ENCODE data around the gene TSPAN14. TPM values are rescaled to one million over a fixed set of nuclear protein-coding genes. Genes with fewer than 3 reads are reported as not detected.
A peak's percentile ranks its signal among the peaks of the same experiment; 100 is the strongest.

TSPAN14 gene
- total and polyA plus RNA-seq, 2 experiments from 2014 or later: 17.9 to 40.7 TPM

DNA sequence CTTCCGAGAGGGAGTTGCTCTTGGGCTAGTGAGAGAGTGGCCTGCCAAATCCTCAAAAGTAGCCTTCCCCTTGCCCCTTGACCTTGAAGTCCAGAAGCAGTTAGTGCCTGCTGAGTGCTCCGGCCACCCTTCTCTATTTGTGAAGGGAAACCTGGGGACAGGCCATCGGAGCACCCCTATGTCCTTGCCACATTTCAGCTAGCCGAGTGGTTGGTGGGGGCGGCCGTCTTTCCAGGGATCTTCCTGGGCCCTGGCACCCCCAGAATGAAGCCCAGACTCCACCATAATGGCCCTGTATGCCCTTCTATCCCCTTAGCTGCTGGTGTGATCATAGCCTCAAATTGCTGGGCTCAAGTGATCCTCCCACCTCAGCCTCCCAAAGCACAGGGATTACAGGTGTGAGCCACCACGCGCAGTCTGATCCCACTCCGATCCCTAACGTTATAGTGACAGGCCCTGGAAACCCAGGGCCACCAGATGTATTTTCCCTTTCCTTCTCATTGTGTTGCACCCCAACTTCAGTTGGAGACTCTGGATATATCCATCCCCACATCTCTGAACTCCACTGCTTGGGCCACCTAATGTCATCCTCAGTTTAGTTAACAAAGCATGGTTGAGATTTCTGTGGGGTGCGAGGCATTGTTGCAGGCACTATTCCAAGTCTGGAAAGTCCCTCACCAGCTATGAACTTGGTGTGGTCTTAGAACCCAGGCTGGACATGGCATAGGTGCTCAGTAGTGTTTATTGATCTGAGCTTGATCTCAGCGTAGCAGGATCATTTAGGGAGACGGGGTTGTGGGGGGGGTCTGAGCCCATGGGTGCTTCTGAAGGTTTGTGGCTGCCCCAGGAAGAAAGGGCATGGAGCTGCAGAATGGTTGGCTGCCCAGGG lies 1.6 kb downstream of the TSPAN14 start:
- H3K9me3 Mint-ChIP-seq: no peaks in the 10 kb centered on the region
- no peaks in the 10 kb centered on the region for H3K36me3 Mint-ChIP-seq (ENCODE audit: low read depth)
- Histone ChIP-seq H3K4me2 (peak overlapping the region; percentile 99), H3K9me2 (ENCODE audit: insufficient read depth) (0 out of 2 replicates have a peak, but pooled peaks cover 7% of the 10 kb centered on the region), H3K36me3 (ENCODE audit: insufficient read depth) (no peaks in the 10 kb centered on the region), H4K20me1 (replicated peaks; ENCODE audit: insufficient read depth) (peaks cover 44% of the 10 kb centered on the region), H3K27ac (ENCODE audit: low read depth) (no peak overlapping the region), H3K4me1 (ENCODE audit: insufficient read depth) (peaks cover 56% of the 10 kb centered on the region), H3F3A (replicated peaks; ENCODE audit: low read depth) (peaks cover 6% of the 10 kb centered on the region; the same call in 1 of the 2 replicates), H3K79me2 (replicated peaks; ENCODE audit: insufficient read depth) (peaks cover 55% of the 10 kb centered on the region), H2AFZ (no peak overlapping the region), H3K4me3 (peak overlapping the region; percentile 86), H3K27me3 (ENCODE audit: insufficient read depth) (peaks cover 5% of the 10 kb centered on the region; the same call in 1 of the 2 replicates)
- ATAC-seq (no peak), DNase-seq (ENCODE audit: low spot score) (no peak)
- H3K27me3 Mint-ChIP-seq (ENCODE audit: insufficient read depth, low read depth, poor library complexity): peaks cover 13% of the 10 kb centered on the region
- H3K4me1 Mint-ChIP-seq: peaks cover 46% of the 10 kb centered on the region
- H3K4me3 Mint-ChIP-seq: peak overlapping the region; percentile 93
- H3K27ac Mint-ChIP-seq: peak overlapping the region; percentile 88; the same call in 1 of the 2 replicates
- TF ChIP-seq, protein P1, sequence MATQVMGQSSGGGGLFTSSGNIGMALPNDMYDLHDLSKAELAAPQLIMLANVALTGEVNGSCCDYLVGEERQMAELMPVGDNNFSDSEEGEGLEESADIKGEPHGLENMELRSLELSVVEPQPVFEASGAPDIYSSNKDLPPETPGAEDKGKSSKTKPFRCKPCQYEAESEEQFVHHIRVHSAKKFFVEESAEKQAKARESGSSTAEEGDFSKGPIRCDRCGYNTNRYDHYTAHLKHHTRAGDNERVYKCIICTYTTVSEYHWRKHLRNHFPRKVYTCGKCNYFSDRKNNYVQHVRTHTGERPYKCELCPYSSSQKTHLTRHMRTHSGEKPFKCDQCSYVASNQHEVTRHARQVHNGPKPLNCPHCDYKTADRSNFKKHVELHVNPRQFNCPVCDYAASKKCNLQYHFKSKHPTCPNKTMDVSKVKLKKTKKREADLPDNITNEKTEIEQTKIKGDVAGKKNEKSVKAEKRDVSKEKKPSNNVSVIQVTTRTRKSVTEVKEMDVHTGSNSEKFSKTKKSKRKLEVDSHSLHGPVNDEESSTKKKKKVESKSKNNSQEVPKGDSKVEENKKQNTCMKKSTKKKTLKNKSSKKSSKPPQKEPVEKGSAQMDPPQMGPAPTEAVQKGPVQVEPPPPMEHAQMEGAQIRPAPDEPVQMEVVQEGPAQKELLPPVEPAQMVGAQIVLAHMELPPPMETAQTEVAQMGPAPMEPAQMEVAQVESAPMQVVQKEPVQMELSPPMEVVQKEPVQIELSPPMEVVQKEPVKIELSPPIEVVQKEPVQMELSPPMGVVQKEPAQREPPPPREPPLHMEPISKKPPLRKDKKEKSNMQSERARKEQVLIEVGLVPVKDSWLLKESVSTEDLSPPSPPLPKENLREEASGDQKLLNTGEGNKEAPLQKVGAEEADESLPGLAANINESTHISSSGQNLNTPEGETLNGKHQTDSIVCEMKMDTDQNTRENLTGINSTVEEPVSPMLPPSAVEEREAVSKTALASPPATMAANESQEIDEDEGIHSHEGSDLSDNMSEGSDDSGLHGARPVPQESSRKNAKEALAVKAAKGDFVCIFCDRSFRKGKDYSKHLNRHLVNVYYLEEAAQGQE (IDR thresholded peaks at IDR 0.05; ENCODE audit: unreplicated experiment): no peak
- TF ChIP-seq POLR2AphosphoS5 (IDR thresholded peaks at IDR 0.05; ENCODE audit: low read depth) (no peak), EZH2 (IDR thresholded peaks at IDR 0.05; ENCODE audit: low read depth, unreplicated experiment) (no peak), STAT1 (IDR thresholded peaks at IDR 0.05; ENCODE audit: unreplicated experiment) (no peak), ZNF331 (CRISPR knock-in tag; IDR thresholded peaks at IDR 0.05; ENCODE audit: low read depth) (no peak), NANOG (IDR thresholded peaks at IDR 0.05; ENCODE audit: borderline replicate concordance) (no peak), EZH2phosphoT487 (IDR thresholded peaks at IDR 0.05; ENCODE audit: unreplicated experiment) (no peak), ZNF114 (CRISPR knock-in tag; IDR thresholded peaks at IDR 0.05) (no peak), JUNB (IDR thresholded peaks at IDR 0.05; ENCODE audit: unreplicated experiment) (no peak), CREB1 (CRISPR knock-in tag; IDR thresholded peaks at IDR 0.05; ENCODE audit: low read depth) (no peak)
- TF ChIP-seq, protein P2, sequence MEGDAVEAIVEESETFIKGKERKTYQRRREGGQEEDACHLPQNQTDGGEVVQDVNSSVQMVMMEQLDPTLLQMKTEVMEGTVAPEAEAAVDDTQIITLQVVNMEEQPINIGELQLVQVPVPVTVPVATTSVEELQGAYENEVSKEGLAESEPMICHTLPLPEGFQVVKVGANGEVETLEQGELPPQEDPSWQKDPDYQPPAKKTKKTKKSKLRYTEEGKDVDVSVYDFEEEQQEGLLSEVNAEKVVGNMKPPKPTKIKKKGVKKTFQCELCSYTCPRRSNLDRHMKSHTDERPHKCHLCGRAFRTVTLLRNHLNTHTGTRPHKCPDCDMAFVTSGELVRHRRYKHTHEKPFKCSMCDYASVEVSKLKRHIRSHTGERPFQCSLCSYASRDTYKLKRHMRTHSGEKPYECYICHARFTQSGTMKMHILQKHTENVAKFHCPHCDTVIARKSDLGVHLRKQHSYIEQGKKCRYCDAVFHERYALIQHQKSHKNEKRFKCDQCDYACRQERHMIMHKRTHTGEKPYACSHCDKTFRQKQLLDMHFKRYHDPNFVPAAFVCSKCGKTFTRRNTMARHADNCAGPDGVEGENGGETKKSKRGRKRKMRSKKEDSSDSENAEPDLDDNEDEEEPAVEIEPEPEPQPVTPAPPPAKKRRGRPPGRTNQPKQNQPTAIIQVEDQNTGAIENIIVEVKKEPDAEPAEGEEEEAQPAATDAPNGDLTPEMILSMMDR (conservative IDR thresholded peaks at IDR 0.05; ENCODE audit: low read depth in 2 of 2): no peak
- TF ChIP-seq, protein P3, sequence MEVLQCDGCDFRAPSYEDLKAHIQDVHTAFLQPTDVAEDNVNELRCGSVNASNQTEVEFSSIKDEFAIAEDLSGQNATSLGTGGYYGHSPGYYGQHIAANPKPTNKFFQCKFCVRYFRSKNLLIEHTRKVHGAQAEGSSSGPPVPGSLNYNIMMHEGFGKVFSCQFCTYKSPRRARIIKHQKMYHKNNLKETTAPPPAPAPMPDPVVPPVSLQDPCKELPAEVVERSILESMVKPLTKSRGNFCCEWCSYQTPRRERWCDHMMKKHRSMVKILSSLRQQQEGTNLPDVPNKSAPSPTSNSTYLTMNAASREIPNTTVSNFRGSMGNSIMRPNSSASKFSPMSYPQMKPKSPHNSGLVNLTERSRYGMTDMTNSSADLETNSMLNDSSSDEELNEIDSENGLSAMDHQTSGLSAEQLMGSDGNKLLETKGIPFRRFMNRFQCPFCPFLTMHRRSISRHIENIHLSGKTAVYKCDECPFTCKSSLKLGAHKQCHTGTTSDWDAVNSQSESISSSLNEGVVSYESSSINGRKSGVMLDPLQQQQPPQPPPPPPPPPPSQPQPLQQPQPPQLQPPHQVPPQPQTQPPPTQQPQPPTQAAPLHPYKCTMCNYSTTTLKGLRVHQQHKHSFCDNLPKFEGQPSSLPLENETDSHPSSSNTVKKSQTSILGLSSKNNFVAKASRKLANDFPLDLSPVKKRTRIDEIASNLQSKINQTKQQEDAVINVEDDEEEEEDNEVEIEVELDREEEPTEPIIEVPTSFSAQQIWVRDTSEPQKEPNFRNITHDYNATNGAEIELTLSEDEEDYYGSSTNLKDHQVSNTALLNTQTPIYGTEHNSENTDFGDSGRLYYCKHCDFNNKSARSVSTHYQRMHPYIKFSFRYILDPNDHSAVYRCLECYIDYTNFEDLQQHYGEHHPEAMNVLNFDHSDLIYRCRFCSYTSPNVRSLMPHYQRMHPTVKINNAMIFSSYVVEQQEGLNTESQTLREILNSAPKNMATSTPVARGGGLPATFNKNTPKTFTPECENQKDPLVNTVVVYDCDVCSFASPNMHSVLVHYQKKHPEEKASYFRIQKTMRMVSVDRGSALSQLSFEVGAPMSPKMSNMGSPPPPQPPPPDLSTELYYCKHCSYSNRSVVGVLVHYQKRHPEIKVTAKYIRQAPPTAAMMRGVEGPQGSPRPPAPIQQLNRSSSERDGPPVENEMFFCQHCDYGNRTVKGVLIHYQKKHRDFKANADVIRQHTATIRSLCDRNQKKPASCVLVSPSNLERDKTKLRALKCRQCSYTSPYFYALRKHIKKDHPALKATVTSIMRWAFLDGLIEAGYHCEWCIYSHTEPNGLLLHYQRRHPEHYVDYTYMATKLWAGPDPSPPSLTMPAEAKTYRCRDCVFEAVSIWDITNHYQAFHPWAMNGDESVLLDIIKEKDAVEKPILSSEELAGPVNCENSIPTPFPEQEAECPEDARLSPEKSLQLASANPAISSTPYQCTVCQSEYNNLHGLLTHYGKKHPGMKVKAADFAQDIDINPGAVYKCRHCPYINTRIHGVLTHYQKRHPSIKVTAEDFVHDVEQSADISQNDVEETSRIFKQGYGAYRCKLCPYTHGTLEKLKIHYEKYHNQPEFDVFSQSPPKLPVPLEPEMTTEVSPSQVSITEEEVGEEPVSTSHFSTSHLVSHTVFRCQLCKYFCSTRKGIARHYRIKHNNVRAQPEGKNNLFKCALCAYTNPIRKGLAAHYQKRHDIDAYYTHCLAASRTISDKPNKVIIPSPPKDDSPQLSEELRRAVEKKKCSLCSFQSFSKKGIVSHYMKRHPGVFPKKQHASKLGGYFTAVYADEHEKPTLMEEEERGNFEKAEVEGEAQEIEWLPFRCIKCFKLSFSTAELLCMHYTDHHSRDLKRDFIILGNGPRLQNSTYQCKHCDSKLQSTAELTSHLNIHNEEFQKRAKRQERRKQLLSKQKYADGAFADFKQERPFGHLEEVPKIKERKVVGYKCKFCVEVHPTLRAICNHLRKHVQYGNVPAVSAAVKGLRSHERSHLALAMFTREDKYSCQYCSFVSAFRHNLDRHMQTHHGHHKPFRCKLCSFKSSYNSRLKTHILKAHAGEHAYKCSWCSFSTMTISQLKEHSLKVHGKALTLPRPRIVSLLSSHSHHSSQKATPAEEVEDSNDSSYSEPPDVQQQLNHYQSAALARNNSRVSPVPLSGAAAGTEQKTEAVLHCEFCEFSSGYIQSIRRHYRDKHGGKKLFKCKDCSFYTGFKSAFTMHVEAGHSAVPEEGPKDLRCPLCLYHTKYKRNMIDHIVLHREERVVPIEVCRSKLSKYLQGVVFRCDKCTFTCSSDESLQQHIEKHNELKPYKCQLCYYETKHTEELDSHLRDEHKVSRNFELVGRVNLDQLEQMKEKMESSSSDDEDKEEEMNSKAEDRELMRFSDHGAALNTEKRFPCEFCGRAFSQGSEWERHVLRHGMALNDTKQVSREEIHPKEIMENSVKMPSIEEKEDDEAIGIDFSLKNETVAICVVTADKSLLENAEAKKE (CRISPR knock-in tag; IDR thresholded peaks at IDR 0.05): no peak
- TF ChIP-seq, protein P4, sequence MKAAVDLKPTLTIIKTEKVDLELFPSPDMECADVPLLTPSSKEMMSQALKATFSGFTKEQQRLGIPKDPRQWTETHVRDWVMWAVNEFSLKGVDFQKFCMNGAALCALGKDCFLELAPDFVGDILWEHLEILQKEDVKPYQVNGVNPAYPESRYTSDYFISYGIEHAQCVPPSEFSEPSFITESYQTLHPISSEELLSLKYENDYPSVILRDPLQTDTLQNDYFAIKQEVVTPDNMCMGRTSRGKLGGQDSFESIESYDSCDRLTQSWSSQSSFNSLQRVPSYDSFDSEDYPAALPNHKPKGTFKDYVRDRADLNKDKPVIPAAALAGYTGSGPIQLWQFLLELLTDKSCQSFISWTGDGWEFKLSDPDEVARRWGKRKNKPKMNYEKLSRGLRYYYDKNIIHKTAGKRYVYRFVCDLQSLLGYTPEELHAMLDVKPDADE (IDR thresholded peaks at IDR 0.05): no peak

Data from GM23338 (cell line).